Limb (tissue), 2 donors: Measurements from ENCODE around the gene ESAM.

ENCODE experiments used
- DNase-seq, 2 donors: peaks; one replicate each; pipeline ENCODE4 v3.0.0-alpha.2; 2016; ENCODE audit errors: extremely low spot score in 2 of 2

Gene ESAM, protein sequence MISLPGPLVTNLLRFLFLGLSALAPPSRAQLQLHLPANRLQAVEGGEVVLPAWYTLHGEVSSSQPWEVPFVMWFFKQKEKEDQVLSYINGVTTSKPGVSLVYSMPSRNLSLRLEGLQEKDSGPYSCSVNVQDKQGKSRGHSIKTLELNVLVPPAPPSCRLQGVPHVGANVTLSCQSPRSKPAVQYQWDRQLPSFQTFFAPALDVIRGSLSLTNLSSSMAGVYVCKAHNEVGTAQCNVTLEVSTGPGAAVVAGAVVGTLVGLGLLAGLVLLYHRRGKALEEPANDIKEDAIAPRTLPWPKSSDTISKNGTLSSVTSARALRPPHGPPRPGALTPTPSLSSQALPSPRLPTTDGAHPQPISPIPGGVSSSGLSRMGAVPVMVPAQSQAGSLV

GRCh38 chr11:124762105-124762623 lies at the start of gene ESAM:
TSS of gene ESAM (minus strand) at chr11:124762290. CDS start at chr11:124762154, 136 bp downstream.
- DNase-seq = no peak

GRCh38 chr11:124811399-124812125 lies 49.5 kb upstream of the ESAM start:
- DNase-seq = no peak

- DNase-seq = no peak
These were observed 45.7 kb upstream of the ESAM start for GRCh38 chr11:124807660-124808270.

DNA sequence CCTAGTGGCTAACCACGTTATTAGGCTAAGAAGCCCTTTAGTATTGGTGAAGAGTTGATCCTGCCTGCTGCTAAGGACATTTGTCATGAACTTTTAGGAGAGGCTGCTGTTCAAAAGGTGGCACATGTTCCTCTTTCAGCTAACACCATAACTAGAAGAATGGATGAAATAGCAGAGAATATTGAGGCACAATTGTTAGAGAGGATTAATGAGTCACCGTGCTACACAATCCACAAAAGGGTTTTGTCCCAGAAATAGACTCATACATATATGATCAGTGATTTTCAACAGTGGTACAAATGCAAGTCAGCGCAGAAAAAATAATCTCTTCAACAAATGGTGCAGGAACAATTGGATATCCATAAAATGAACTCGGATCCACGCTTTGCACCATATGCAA lies 45.1 kb upstream of the ESAM start:
- no peak for DNase-seq

DNA sequence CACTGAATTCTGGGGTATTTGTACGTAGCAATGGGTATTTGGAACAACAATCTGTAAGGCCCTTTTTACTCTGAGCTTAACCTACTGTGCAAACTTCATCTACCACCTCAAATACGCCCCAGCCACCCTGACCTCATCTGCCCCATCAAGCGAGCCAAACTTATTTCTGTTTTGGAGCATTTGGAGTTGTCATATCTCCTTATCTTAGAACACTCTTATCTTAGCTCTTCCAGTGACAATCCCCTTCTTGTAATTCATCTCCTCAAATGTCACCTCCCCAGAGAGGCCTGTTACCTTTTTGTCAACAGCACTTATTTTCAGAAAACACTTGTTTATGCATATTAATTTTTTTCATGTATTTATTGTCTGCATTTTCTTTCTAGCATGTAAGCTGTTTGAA lies 42.8 kb upstream of the ESAM start:
- no peak for DNase-seq

DNA sequence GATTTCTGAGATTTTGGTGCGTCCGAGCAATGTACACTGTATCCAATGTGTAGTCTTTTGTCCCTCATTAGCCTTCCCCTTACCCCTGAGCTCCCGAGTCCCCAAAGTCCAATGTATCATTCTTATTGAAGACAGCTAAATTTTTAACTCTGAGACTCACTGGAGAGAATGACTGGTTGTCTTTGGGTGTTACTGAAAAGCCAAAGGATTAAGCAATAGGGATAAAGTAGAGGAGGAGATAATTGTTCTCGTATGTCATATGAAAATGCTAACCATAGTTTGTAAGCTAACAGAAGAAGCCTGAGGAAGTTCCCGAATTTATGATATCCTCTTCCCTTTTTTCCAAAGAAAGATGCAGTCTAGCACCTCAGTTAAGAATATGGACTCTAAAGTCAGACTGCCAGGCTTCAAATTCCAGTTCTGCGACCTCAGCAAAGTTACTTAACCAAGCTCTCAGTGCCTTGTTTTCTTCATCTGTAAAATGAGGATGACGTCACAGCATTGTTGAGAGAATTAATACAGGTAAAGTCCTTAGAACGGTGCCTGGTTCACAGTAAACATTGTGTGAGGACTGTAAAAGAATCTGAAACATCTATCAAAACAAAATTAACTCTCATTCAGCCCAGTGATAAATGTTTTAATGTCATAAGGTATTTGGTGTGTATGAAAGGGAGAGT lies 39.7 kb upstream of the ESAM start:
- DNase-seq = no peak

DNA sequence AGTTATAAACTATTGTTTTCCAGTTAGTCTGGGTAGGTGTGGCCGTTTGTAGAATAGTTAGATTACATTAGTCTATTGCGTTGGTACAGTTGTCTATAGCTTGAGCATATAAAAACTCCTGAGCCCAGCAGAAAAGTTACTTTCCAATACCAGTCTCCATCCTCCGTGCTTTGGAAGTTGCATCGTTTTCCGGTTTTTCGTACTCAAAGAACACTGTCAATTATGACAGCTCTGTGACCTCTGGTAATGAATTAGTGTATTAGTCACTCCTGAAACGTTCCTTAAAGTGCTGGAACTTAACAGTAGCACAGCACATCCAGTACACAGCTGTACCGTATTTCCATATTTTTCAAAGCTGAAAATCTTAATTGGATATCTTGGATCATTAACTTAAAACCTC lies 38.9 kb upstream of the ESAM start:
- peak in 1 of 2 donors; percentile 15 for DNase-seq

- peak; percentile 89 to 93 for DNase-seq
These were observed 38.3 kb upstream of the ESAM start, which contains the start of gene MSANTD2 for GRCh38 chr11:124800226-124800929. TSS of gene MSANTD2 (minus strand) at chr11:124800406. CDS start at chr11:124800380, 26 bp downstream.

DNA sequence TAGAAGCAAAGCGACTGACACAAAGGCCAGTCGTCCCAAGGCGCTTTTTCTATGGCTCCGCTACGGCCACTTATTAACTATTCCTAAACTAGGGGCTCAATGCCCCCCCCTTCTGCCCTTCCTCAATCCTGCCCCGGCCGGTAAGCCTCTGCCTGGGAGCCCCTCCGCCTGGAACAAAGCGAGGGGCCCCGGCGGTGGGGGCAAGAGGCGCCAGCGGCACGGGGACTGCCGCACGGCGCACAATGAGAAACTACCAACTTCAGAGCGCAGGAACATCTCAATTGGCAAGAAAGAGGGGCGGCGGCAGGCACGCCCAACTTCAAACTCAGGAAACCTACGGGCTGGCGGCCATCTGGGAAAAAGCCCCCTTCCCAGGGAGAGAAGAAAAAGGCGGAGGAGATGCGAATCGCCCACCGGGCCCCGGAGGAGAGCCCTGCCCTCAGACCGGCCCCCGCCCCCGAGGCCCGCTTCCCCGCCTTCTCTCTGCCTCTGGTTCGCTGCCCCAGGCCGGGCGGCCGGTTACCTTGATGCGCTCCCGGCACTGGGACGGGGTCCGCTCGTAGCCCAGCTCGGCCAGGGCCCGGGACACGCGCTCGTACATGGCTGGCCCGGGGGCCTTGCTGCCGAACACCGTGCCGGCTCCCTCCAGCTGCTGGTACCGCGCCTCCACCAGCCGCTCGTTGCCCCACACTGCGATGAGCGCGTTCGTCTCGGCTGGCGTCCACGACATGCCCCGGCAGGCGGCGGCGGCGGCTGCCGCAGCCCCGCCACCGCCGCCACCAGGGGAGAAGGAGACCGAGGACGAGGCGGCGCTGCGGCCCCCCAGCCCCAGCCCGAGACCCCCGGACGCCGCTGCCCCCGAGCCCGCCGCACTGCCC lies 37.5 kb upstream of the ESAM start:
- peak; percentile 6 to 71 for DNase-seq

GRCh38 chr11:124798991-124799347 lies 36.9 kb upstream of the ESAM start:
- DNase-seq = peak; percentile 32 to 42

- DNase-seq = no peak
These were observed 34.2 kb upstream of the ESAM start for GRCh38 chr11:124796312-124796711.

GRCh38 chr11:124793466-124794278 lies 31.6 kb upstream of the ESAM start:
- DNase-seq = peak in 1 of 2 donors; percentile 2

GRCh38 chr11:124791626-124792341 lies 29.7 kb upstream of the ESAM start:
- DNase-seq = no peak

- DNase-seq = no peak
These were observed 26.4 kb upstream of the ESAM start for GRCh38 chr11:124788521-124788920.

- DNase-seq = no peak
These were observed 22.0 kb upstream of the ESAM start for GRCh38 chr11:124784051-124784450.

GRCh38 chr11:124783002-124783401 lies 20.9 kb upstream of the ESAM start:
- DNase-seq = no peak

DNA sequence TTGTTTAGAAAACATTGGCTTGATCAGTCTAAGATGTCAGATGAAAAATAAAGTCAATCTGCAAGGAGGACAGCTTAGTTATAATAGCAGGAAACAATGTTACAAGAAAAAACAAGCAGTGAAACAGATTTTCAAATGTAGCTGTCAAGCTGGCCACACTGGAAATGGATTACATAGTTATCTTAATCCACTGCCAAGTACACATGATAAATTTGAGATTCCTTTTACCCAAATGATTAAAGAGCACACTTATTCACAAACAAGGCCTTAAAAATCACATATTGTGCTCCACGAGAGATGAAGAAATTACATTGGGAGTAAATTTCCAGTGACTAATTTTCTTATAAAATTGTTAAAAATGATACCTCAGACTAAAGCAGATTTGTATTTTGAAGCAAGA lies 17.5 kb upstream of the ESAM start:
- DNase-seq = no peak

DNA sequence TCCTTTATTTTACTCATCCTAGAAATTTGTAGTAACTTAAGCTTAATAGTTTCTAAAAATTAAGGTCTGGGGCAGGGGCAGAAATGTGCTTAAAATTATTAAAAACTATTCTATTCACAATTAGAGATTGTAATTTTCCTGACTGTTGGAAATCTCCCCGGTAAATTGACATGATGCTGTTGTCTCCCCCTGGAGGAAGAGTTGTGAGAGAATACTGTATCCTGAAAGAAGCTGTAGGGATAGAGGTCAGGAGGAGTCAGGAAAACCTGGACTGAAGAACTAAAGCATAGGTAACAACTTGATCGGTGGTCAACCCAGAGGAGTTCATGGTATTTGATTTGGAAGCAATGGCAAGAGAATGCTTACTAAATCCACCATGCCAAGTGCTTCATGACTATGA lies 16.2 kb upstream of the ESAM start:
- no peak for DNase-seq
